Gastroesophageal sphincter (tissue), 4 donors: Measurements from ENCODE around the gene ALDH1A3. TPM values are rescaled to one million over a fixed set of nuclear protein-coding genes. Genes with fewer than 3 reads are reported as not detected.

Experiments used
- ATAC-seq: fragments of 150-250 bp; one replicate; pipeline ENCODE4 v1.9.1; 2016; ENCODE audit warnings: mild to moderate bottlenecking, moderate library complexity
- H3K27ac ChIP-seq, 4 donors: fragments of 200-600 bp; sonication (generic) in 3 of 4; 1 replicate in 3 of 4; 2 replicates in 1 of 4; pipeline ENCODE4 v1.5.1; 2016 to 2019
- H3K27me3 ChIP-seq: fragments of 200-600 bp; sonication (generic); one replicate; pipeline ENCODE4 v1.5.1; 2019
- H3K36me3 ChIP-seq, 2 donors: fragments of 200-600 bp; sonication (generic); one replicate each; pipeline ENCODE4 v1.5.1; 2019; ENCODE audit warnings: control low read depth in 1 of 2
- H3K4me1 ChIP-seq, 3 donors: fragments of 200-600 bp; sonication (generic); 1 replicate in 2 of 3; 2 replicates in 1 of 3; pipeline ENCODE4 v1.5.1; 2016 to 2019; ENCODE audit warnings: control low read depth in 2 of 3
- H3K4me3 ChIP-seq, 2 donors: fragments of 200-600 bp; sonication (generic); one replicate each; pipeline ENCODE4 v1.5.1; 2019; ENCODE audit warnings: mild to moderate bottlenecking in 1 of 2, moderate library complexity in 1 of 2
- H3K9me3 ChIP-seq, 3 donors: fragments of 200-600 bp; sonication (generic); one replicate each; pipeline ENCODE4 v1.5.1; 2017 to 2019; ENCODE audit warnings: control low read depth in 2 of 3
- EP300 ChIP-seq: sonication (generic); formaldehyde crosslinking; IDR thresholded peaks from one replicate; pipeline ENCODE4 v1.6.1; 2017; ENCODE audit warnings: antibody characterized with exemption, mild to moderate bottlenecking
- POLR2A ChIP-seq, 2 donors: fragments of 450-650 bp; IDR thresholded peaks; one replicate each; pipeline ENCODE4 v1.6.1; 2017; ENCODE audit warnings: antibody characterized with exemption in 2 of 2, mild to moderate bottlenecking in 2 of 2, moderate library complexity in 1 of 2
- POLR2AphosphoS5 ChIP-seq: sonication (generic); formaldehyde crosslinking; IDR thresholded peaks from one replicate; pipeline ENCODE4 v1.6.1; 2017; ENCODE audit warnings: antibody characterized with exemption
- WGBS, 2 donors: methylation state at CpG; one replicate each; pipeline ENCODE4 v1.1.5; 2018; ENCODE audit warnings: low coverage in 1 of 2; 5-methylcytosine and 5-hydroxymethylcytosine counted together
- total RNA-seq, 4 donors: library from RNA; depleted of rRNA; stranded (reverse); fragments of >200 nt; gene quantifications; one replicate each; pipeline ENCODE4 v1.1.0, GENCODE V29; 2016
- TF ChIP-seq, protein P1 (sequence below), 4 experiments: fragments of 200-600 bp in 2 of 4; fragments of 450-650 bp in 2 of 4; sonication (generic) in 1 of 4; IDR thresholded peaks; one replicate each; pipeline ENCODE4 v1.5.1; 2017 to 2019; ENCODE audit warnings: antibody characterized with exemption in 4 of 4, mild to moderate bottlenecking in 2 of 4, moderate library complexity in 2 of 4

Gene ALDH1A3
- total RNA-seq, 4 donors from 2014 or later: 23.0 to 148 (median 93.4) TPM

DNA sequence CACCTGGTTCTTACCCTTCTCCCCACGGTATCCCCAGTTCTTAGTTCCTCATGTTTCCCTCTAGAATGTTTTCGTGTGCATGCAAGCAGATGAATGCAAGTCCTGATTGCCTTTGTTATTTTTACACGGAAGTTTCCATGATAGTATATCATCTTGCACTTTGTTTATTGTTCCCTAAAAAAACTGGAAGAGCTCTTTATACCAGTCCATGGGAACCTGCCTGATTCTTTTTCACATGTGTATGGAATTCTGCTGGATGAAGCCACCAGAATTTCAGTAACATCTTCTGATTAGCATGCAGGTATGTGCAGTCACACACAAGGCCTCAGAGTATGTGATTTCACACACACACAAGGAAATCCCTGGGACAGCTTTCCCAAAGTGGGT, 23.5 kb downstream of the ALDH1A3 start:
- Histone ChIP-seq H3K4me1 (peaks cover 0 to 46% (median 11%) of the 10 kb centered on the region in 3 donors), H3K36me3 (no peaks in the 10 kb centered on the region), H3K27ac (peak overlapping the region in 3 of 4 donors; percentile 77 to 86 (median 80)), H3K27me3 (peaks cover under 1% of the 10 kb centered on the region), H3K9me3 (no peaks in the 10 kb centered on the region), H3K4me3 (no peak overlapping the region)
- 40% methylated on average over 3 of the region's 3 CpGs; no CpG with 5 or more reads in 1 of the 2 donors for WGBS, 2 donors
- TF ChIP-seq, protein P1, sequence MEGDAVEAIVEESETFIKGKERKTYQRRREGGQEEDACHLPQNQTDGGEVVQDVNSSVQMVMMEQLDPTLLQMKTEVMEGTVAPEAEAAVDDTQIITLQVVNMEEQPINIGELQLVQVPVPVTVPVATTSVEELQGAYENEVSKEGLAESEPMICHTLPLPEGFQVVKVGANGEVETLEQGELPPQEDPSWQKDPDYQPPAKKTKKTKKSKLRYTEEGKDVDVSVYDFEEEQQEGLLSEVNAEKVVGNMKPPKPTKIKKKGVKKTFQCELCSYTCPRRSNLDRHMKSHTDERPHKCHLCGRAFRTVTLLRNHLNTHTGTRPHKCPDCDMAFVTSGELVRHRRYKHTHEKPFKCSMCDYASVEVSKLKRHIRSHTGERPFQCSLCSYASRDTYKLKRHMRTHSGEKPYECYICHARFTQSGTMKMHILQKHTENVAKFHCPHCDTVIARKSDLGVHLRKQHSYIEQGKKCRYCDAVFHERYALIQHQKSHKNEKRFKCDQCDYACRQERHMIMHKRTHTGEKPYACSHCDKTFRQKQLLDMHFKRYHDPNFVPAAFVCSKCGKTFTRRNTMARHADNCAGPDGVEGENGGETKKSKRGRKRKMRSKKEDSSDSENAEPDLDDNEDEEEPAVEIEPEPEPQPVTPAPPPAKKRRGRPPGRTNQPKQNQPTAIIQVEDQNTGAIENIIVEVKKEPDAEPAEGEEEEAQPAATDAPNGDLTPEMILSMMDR (IDR thresholded peaks at IDR 0.05): no peak
- no peak for TF ChIP-seq POLR2AphosphoS5
- no peak for TF ChIP-seq POLR2A (IDR thresholded peaks at IDR 0.05)
- TF ChIP-seq EP300: no peak
- ATAC-seq: no peak

DNA sequence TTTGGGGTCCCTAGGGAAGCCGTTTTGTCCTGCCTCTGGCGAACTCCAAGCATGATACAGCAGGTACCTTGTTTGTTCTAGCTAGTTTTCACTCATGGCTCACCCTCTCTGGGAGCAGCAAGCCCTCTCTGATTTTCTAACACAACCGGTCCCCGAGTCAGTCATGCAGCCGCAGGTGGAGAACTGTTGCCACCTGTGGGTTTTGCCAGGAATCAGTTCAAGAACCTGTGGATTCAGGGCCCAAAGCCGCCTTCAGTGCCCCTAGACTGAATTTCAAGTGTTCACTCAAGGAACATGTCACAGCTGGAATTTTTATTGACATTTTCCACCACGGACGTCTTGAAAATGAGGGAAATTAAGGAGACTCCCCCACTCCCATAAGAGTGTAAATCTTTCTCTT, 26.2 kb downstream of the ALDH1A3 start:
- Histone ChIP-seq H3K4me3 (no peak overlapping the region), H3K4me1 (peaks cover 0 to 23% (median 4%) of the 10 kb centered on the region in 3 donors), H3K36me3 (peaks cover 0 to 7% of the 10 kb centered on the region in 2 donors), H3K9me3 (no peaks in the 10 kb centered on the region), H3K27me3 (peaks cover 3% of the 10 kb centered on the region), H3K27ac (no peak overlapping the region)
- TF ChIP-seq, protein P1 (IDR thresholded peaks at IDR 0.05): no peak
- no peak for TF ChIP-seq EP300
- no peak for TF ChIP-seq POLR2A (IDR thresholded peaks at IDR 0.05)
- TF ChIP-seq POLR2AphosphoS5: no peak
- ATAC-seq: no peak
- WGBS, 2 donors: 72 to 100% methylated on average over 1 to 8 of the region's 8 CpGs

DNA sequence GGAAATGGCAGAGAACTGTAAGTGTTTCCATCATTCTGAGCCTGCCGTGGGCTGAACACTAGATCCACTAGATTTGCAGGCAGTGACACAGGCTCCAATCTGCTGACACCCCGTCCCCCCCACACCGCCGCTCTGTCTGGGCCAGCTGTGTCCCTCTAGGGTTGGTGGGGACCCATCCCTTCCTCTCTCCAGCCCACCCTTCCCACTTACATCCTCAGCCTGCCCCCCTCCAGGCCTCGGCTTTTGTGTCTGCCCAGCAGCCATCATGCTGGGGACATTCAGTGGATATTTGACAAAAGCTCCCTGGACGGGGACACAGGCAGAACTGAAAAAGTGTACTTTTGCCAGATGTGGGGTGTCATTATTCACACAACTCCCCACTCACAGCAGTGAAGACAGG, 28.8 kb downstream of the ALDH1A3 start:
- ATAC-seq: no peak
- H3K4me1 ChIP-seq: no peaks in the 10 kb centered on the region
- WGBS, 2 donors: 65 to 90% methylated on average over 2 to 4 of the region's 6 CpGs

DNA sequence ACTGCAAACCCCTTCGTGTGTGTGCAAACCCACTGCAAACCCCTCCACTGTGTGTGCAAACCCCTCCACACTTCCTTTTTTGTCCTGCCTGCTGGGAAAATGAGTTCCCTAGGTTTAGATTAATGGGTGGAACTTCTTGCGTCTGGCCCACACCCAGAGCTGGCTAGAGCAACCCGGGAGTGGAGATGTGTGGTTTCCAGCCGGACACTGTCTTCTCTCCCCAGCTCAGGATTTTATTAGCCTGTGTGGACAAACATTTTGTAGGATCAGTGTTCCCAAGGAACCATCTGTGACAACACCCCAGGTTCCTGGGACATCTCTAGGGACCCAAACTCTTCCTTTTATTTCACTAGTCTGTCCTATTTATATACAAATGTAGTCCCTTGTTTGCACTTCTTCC, 29.9 kb downstream of the ALDH1A3 start:
- peaks cover 0 to 7% of the 10 kb centered on the region in 2 donors for H3K36me3 ChIP-seq
- TF ChIP-seq, protein P1 (IDR thresholded peaks at IDR 0.05): no peak
- TF ChIP-seq EP300 (no peak), POLR2AphosphoS5 (no peak), POLR2A (IDR thresholded peaks at IDR 0.05) (no peak)
- no peak for ATAC-seq
- no peak overlapping the region for H3K27ac ChIP-seq
- WGBS, 2 donors: 19 to 33% methylated on average over 3 of the region's 4 CpGs
- H3K4me3 ChIP-seq: no peak overlapping the region
- peaks cover 0 to 2% (median 0%) of the 10 kb centered on the region in 3 donors for H3K4me1 ChIP-seq
- H3K27me3 ChIP-seq: peaks cover 11% of the 10 kb centered on the region
- no peaks in the 10 kb centered on the region for H3K9me3 ChIP-seq

More for the DNA sequence above, 28.8 kb downstream of the ALDH1A3 start:
- H3K9me3 ChIP-seq: no peaks in the 10 kb centered on the region
- H3K27ac ChIP-seq: no peak overlapping the region
- peaks cover 0 to 7% of the 10 kb centered on the region in 2 donors for H3K36me3 ChIP-seq
- H3K27me3 ChIP-seq: peaks cover 3% of the 10 kb centered on the region
- H3K4me3 ChIP-seq: no peak overlapping the region
- TF ChIP-seq POLR2AphosphoS5: no peak
- TF ChIP-seq POLR2A (IDR thresholded peaks at IDR 0.05): no peak
- no peak for TF ChIP-seq EP300
- TF ChIP-seq, protein P1 (IDR thresholded peaks at IDR 0.05): no peak
